Endothelial cell of hepatic sinusoid (primary cell): ENCODE measurements around the gene NDP.
"Not testable (repeated sequence)": the region's sequence is repeated elsewhere in the genome, so short reads cannot be mapped to it uniquely, and the experiment has no call there.

Experiments
- in situ Hi-C: cut with HindIII; loops from 2 replicates; pipeline ENCODE4 v1.10.0; 2017; ENCODE audit warnings: low sequenced_read_pairs

The NDP gene

DNA sequence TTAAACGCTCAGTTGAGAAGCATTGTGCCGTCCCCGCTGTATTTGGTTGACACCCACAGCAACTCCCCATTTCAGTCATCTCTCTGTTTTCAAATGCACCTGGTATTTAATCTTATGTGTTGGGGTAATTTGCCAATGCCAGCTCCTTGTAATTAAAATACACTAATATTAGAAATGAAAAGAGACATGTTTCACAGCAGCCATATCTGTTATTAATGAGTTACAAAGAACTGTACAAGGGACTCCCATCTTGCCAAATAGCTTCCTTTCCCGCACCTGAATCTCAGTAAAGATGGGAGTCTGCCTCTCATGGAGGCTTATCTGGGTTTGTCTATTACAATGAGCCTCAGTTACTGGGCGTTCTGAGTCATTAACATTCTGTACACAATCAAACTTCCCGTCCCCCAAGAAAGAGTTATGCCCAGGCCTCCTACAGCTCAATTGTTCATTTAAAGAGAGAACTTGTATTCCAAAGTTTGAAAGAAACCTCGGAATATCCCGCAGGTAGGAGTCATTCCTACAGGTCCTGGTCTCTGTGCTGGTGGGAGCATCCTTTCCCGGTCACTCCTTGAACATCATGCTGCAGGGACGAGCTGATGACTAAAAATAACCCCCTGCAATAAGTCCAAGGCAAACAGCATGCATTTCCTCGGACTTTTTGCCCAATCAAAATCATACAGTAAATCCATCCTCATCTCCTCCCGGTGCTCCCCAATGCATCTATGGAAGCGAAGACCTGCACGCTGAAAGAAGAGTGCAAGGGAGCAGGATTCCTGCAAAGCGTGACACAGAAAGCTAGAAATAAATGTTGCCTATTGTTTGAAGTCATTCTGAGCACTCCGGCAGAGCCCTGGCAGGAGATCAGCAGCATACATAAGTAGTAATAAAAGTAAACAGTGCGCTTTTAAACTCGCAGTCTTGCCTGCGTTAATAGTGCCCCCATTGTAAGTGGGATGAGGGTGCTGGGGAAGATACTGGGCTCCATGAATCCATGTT lies 926 bp downstream of the NDP start:
- in situ Hi-C loops, result loop anchor here (25.0 kb wide), 1 partner anchor 1090 kb away; no protein-coding TSS in a partner anchor

DNA sequence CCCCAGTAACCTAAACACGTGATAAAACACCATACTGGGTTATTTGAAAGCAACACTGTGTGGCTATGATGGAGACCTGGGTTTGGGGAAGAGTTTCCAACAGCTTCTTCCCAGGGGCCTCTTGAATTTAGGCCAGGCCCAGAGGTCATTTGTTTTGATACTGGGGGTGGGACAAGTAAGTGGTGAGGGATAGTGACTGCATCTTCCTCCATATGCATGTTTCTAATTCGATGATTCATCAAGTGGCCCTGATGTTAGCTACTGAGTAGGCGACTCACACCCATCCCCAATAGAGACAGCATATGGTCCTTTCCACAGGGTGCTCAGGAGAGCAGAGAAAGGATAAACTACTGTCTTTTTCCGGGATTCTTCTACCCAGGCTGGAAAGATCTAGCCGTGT lies 2.7 kb downstream of the NDP start:
- in situ Hi-C loops, result loop anchor here (25.0 kb wide), 1 partner anchor 1092 kb away; no protein-coding TSS in a partner anchor

DNA sequence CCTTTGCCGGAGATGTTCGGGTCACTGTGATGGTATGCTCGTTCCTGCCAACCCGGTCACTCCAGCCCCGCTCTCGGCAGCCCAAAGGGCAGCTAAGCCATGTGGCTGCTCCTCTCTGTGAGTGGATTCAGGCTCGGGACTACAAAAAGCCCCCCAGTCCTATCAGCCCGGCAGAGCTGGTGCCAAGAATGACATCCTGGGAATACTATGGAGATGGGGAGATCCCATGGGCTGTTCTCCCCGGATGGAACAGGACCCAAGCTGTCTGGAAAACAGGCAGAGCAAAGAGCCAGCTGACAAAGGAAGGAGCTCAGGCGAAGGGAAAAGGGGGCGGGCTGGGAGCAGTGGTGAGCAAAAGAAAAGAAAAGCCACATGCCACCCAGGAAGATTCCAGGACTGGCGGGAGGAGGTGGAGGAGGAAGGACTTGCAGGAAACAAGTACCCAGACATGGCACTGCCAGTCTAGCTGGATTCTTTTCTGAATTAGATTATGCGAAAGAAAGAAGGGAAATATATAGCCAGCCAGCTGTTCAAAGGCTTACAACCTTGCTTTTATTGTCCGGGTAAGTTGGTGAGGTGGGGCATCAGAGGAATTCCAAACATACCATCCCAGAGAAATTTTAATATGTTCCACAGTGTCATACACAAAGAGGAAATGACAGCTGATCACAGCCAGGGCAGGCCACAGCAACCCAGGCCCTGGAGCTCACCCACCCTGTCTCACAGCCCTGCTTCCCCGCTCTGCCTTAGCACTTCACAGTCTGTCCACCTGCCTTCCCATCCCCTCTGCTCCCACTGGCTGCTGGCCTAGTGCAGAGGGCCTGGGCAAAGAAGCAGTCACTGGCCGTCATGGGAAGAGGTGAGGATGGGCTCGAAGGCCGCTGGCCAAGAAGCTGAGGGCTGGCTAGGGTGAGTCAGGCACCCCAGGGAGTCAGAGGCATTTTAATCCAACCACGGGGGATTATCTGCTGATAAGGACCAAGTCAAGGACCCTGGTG lies 3.4 kb downstream of the NDP start:
- in situ Hi-C loops, result loop anchor here (25.0 kb wide), 1 partner anchor 1092 kb away; no protein-coding TSS in a partner anchor

DNA sequence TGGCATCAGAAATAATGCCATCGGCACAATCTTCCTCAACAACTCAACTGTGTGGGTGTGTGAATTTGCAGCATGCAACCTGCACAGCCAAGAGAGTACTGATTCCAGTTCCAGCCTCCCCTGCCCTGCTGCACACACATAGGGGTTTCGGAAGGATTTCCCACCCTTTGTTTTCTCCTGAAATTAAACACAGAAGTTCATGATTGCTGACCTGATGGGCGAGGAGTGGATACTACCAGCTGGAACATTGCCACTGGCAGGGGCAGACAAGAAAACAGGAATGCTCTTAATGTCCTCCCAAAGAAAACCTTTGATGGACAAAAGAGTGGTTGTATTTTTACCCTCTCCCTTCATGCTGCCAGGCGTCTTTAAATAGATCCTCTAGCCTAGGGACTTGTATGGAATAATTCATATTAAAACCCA lies 4.8 kb downstream of the NDP start:
- in situ Hi-C loops, result loop anchor here (25.0 kb wide), 1 partner anchor 1094 kb away; no protein-coding TSS in a partner anchor

DNA sequence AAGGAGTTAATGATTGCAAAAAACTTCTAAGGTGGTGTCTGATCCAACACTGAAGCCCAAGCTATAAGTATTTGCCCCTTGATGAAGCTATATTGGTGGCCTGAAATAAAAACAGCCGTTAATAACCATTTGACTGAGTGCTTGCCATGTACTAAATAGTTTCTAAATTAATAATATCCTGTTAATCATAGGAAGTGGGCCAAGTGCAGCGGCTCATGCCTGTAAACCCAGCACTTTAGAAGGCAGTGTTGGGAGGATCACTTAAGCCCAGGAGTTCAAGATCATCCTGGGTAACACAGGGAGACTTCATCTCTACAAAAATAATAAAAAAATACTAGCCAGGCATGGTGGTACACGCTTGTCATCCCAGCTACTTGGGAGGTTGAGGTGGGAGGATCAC lies 8.3 kb downstream of the NDP start:
- in situ Hi-C loops, result loop anchor here (25.0 kb wide), 1 partner anchor 1097 kb away; no protein-coding TSS in a partner anchor

DNA sequence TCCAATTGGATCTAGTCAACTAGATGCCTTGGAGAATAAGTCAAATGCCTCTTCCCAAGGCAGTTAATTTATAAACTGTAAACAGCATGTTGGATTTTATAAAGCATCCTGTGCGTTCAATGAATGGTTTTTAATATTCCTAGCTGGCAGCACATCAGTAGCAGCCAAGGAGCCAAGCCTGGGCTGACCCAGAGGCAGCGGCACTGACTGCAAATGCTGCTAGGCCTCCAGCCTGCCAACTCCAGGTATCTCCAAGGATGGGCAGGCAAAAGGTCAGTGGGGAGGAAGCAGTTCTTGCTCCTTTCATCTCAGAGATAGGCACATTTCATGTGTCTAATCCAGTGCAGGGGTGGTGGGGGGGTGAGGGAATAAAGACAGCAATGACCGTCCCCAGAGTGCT lies 9.5 kb downstream of the NDP start:
- in situ Hi-C loops, result loop anchor here (25.0 kb wide), 1 partner anchor 1099 kb away; no protein-coding TSS in a partner anchor

DNA sequence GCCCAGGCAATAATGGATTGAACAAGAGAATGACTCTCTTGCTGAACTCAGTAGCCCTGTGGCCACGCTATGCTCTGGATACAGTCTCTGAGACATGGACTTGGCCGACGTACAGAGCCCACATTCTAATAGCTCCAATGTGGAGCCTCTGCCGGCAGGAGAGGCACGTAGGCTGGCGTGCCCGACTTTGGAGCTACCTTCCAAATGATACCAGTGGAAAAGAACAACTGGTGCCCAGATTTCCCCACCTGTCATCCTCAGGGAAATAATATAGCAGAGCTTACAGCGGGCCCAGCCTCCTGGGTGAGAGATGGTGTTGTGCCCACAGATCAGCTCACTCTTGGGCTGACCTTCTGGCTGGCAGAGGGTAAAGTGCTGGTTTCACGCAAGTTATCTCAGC lies 10.6 kb downstream of the NDP start:
- in situ Hi-C loops, result loop anchor here (25.0 kb wide), 1 partner anchor 1100 kb away; no protein-coding TSS in a partner anchor

DNA sequence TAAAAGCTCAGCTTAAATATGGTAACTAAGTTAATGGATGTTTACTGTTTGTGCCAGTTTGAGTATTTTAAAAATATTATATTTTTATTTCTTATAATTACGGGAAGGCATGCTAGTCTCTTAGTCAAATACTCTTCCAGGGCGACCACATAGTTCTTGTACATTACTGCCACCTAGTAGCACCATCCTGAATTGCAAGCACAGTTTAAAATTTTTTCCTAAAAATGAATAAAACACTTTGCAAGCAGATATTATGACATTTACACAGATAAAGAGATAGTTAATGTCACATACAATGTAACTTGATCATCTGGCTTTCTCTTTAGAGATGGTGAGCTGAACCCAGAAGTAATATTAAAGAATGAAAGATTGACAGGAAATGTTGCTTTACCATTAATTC lies 11.5 kb downstream of the NDP start:
- in situ Hi-C loops, result loop anchor here (25.0 kb wide), 1 partner anchor 1101 kb away; no protein-coding TSS in a partner anchor

DNA sequence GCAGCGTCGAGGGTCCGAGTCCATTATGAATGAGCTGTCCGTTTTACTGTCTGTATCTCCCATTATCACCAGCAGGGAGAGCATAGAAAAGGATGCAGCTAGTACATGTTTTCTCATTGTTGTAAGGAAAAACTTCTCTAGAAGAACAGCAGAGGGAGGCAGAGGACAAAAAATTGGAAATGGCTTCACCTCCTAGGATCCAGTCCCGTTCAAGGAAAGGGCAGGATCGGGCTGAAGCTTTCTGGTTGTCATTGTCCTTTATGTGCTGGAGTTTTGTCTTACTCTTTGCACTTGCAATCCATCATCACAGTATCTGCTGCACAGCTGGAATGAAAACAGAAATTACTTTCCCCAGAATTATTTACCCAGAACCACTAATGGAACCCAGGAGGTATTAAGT lies 14.7 kb downstream of the NDP start:
- in situ Hi-C loops, result loop anchor here (5.0 to 25.0 kb wide), 3 partner anchors 64 to 1104 kb away; no protein-coding TSS in a partner anchor

DNA sequence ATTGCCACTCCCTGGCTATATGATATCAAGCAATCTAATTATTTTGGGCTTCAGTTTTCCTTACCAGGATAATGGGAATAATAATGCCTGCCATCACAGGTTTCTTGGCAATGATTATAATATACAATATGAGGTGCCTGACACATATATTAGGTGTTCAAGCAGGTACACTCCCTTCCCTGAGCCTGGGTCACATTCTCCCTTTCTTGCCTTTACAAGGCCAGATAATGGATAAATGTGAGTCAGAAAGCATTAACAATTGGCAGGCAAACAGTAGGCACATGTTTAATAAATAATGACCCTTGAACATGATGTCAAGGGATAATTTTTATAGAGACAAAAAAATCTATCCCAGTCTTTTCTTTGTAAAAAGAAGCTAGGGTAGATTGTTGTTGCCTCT lies 17.2 kb downstream of the NDP start:
- in situ Hi-C loops, result loop anchor here (5.0 to 25.0 kb wide), 3 partner anchors 66 to 1106 kb away; no protein-coding TSS in a partner anchor

DNA sequence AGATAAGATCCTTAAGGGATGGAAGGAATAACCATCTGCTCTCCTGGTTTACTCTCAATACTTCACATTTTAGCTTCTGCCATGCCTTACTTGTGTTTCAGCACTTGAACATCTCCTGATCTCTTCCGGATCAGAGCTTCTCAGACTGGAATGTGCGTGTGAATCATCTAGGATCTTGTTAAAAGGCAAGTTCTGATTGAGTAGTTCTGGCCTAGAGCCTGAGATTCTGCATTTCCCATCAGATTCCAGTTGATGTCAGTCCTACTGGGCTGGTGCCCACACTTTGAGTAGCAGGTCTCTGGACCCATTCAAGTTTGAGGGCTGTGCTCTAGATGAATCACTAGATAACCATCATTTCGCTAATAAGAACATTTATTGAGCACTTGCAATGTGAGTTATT lies 20.0 kb downstream of the NDP start:
- in situ Hi-C loops, result loop anchor here (25.0 kb wide), 1 partner anchor 1109 kb away; no protein-coding TSS in a partner anchor

DNA sequence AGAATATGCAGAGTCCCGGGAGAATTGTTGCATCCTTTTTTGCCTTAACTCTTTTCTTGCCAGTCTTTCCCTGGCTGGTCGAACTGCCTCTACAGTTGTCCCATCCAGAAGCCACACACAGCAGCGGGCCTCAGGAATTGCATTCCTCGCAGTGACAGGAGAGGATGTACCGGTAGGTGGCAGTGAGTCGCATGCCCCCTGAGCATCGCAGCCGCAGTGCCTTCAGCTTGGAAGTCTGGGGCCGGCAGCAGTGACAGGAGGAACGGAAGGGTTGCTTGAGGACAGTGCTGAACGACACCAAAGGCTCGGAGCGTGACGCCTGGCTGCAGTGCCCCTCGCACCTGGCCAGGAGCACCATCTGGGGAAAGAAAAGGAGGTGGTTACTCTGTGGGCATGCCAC lies 23.5 kb downstream of the NDP start:
- in situ Hi-C loops, result loop anchor here (25.0 kb wide), 1 partner anchor 1113 kb away; no protein-coding TSS in a partner anchor

DNA sequence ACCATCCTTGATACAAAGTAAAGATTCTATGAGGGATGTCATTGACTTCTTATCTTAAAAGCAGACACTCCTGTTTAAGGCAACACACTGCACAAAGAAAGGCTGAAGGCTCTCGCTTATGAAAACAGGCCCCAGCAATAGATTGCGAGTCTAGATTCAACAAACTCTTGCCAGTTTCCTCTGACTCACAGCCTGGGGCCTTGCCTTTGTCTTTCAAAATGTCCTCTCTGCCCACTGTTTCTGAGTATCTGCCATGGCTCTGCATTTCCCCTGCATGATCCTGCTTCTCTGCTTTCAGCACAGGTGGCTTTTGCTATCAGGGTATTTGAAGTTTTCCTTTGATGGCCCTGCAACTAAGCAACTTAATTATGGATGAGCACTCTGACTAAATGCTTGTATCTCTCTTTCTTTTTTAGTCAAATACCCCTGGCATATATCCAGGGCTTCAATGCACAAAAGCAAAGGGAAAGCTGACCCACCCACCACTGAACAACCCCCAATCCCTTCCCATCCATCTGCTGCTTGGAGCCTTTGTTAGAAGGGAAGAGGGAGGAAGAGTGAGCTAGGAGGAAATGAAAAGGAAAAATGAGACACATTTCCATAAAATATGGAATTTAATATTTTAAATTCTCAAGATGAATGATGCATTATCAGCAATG lies 32.2 kb downstream of the NDP start:
- in situ Hi-C loops, result no loop called here

DNA sequence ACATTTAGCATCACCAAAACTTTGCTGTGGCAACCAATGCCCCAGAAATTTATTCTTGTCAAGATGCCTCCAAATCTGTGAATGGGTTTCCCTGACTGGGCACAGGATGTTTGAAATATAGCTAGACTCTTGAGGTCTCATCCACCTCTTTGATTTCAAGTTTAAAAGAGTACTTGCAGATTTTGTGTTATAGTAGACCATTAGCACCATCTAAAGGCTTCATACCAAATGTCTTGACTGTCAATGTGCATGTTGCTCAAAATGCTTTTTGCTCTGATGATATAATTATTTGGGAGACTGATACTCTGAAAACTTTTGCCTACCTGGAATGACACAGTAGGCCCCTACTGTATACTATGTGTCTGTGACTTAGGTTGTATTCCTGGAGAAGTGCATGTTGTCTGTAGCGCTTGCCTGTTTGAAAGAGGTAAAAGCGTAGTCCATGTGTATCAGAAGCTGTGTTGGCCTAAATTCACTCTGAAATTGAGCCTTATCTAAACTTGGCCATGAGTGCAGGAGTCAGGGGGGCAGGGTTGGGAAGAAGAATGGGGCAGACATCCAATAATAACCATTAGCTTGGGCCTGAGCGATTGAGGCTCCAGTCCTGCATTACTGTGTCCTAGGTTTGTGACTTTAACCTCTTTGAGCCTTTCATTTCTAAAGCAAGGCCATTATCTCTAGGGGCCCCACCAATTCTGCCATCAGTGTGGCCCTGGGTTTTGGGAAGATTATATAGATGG lies 33.8 kb downstream of the NDP start:
- in situ Hi-C loops, result no loop called here

DNA sequence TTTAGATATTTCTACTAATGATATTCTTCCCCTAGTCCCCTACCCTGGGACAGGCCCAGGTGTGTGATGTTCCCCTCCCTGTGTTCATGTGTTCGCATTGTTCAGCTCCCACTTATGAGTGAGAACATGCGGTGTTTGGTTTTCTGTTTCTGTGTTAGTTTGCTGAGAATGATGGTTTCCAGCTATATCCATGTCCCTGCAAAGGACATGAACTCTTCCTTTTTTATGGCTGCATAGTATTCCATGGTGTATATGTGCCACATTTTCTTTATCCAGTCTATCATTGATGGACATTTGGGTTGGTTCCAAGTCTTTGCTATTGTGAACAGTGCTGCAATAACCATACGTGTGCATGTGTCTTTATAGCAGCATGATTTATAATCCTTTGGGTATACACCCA lies 51.2 kb downstream of the NDP start:
- in situ Hi-C loops, result not testable (repeated sequence)

DNA sequence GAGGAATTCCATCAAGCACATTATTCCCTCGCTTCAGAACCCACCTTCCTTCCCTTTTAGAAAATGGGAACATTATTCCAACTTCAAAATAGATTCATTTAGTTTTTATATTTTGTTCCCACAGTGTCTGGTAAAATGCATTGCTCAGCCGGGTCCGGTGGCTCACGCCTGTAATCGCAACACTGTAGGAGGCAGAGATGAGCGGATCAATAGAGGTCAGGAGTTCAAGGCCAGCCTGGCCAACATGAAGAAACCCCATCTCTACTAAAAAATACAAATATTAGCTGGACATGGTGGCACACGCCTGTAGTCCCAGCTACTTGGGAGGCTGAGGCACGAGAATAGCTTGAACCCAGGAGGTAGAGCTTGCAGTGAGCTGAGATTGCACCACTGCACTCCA lies 62.4 kb downstream of the NDP start:
- in situ Hi-C loops, result not testable (repeated sequence)

DNA sequence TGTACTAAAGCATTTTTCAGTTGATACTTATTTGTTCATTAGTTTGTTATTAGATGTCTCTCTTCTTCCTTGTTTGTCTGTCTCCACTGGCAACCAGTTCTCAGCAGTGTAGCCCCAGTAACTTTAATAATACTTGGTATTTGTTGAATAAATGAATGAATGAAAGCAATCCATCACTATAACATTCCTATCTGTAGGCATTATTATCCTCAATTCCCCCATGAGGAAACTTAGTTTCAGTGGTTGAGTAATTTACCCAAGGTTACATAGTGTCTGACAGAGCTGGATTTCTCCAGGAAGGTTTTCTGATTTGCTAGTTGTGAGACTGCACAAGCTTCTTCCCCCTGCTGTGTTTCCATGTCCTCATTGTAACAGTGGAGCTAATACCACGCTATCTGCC lies 63.2 kb downstream of the NDP start:
- in situ Hi-C loops, result no loop called here

DNA sequence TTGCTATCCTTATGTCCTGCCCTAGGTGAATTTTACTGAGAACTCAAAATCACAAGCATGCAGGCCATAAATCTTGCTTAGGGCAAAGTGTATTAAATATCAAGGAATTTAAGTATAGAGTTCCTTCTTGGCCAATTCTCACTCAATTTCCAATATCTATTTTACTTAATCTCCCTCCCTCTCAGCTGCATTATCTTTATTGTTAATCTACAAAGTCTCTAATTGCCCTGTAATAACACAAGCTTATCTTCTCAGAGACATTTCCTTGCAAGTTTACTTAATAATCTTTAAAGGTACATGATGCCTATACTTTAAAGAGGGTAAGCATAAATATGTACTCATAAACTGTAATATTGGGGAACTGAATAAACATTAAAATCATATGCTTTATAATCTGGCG lies 64.0 kb downstream of the NDP start:
- in situ Hi-C loops, result no loop called here
